ENCODE data around the gene COL5A1. TPM values are rescaled to one million over a fixed set of nuclear protein-coding genes. Genes with fewer than 3 reads are reported as not detected.

Gene COL5A1
- total RNA-seq, 4 donors from 2014 or later, result 1.6 to 2.8 (median 2.3) TPM

- H3K36me3 ChIP-seq, result no peaks in the 10 kb centered on the region
- intact Hi-C loops (cut with DNase I; ENCODE audit: low total_unique reads), result no loop called here
- TF ChIP-seq POLR2A (IDR thresholded peaks at IDR 0.05) (no peak), CTCF (IDR thresholded peaks at IDR 0.05 in 4 of 5, conservative IDR thresholded peaks at IDR 0.05 in 1 of 5) (no peak)
- H3K27me3 ChIP-seq, result no peaks in the 10 kb centered on the region
- H3K9me3 ChIP-seq, result no peaks in the 10 kb centered on the region
- no peaks in the 10 kb centered on the region for H3K4me1 ChIP-seq
- no peak overlapping the region for H3K27ac ChIP-seq
- ATAC-seq (no peak), DNase-seq (no peak)
- H3K4me3 ChIP-seq, result no peak overlapping the region
- in situ Hi-C loops (cut with MboI; ENCODE audit: low sequenced_read_pairs in 4 of 4), result no loop called here
Measured at GRCh38 chr9:134879664-134880483, 238.3 kb downstream of the COL5A1 start.

- no peak for DNase-seq
- TF ChIP-seq POLR2A (IDR thresholded peaks at IDR 0.05), result no peak
- TF ChIP-seq CTCF (IDR thresholded peaks at IDR 0.05 in 4 of 5, conservative IDR thresholded peaks at IDR 0.05 in 1 of 5), result no peak
- in situ Hi-C loops (cut with MboI; ENCODE audit: low sequenced_read_pairs in 4 of 4) (no loop called here), intact Hi-C loops (cut with DNase I; ENCODE audit: low total_unique reads) (no loop called here)
- no peak within 1 kb of the TSS for H3K27ac ChIP-seq
- no peak within 1 kb of the TSS for H3K4me3 ChIP-seq
- no peak for ATAC-seq
- H3K4me1 ChIP-seq, result no peaks in the 10 kb centered on the region
- no peaks in the 10 kb centered on the region for H3K36me3 ChIP-seq
- no peaks in the 10 kb centered on the region for H3K27me3 ChIP-seq
- no peaks in the 10 kb centered on the region for H3K9me3 ChIP-seq
Measured at GRCh38 chr9:134880484-134881312, 239.1 kb downstream of the COL5A1 start, which contains the start of gene FCN2. TSS of gene FCN2 (plus strand) at chr9:134880810. CDS start at chr9:134880822, 12 bp downstream.

GRCh38 chr9:134881313-134881670 lies 239.7 kb downstream of the COL5A1 start:
- DNase-seq, result no peak
- in situ Hi-C loops (cut with MboI; ENCODE audit: low sequenced_read_pairs in 4 of 4), result no loop called here
- no peak for ATAC-seq
- Histone ChIP-seq H3K36me3 (no peaks in the 10 kb centered on the region), H3K27me3 (no peaks in the 10 kb centered on the region), H3K4me1 (no peaks in the 10 kb centered on the region), H3K4me3 (no peak overlapping the region), H3K9me3 (no peaks in the 10 kb centered on the region), H3K27ac (no peak overlapping the region)
- intact Hi-C loops (cut with DNase I; ENCODE audit: low total_unique reads), result no loop called here
- no peak for TF ChIP-seq POLR2A (IDR thresholded peaks at IDR 0.05)
- no peak for TF ChIP-seq CTCF (IDR thresholded peaks at IDR 0.05 in 4 of 5, conservative IDR thresholded peaks at IDR 0.05 in 1 of 5)

- H3K4me3 ChIP-seq, result no peak overlapping the region
- TF ChIP-seq POLR2A (IDR thresholded peaks at IDR 0.05), result no peak
- TF ChIP-seq CTCF (IDR thresholded peaks at IDR 0.05 in 4 of 5, conservative IDR thresholded peaks at IDR 0.05 in 1 of 5), result no peak
- H3K9me3 ChIP-seq, result no peaks in the 10 kb centered on the region
- no peaks in the 10 kb centered on the region for H3K27me3 ChIP-seq
- H3K36me3 ChIP-seq, result no peaks in the 10 kb centered on the region
- ATAC-seq, result no peak
- intact Hi-C loops (cut with DNase I; ENCODE audit: low total_unique reads), result no loop called here
- no peak overlapping the region for H3K27ac ChIP-seq
- H3K4me1 ChIP-seq, result no peaks in the 10 kb centered on the region
- DNase-seq, result no peak
- in situ Hi-C loops (cut with MboI; ENCODE audit: low sequenced_read_pairs in 4 of 4), result no loop called here
Measured at GRCh38 chr9:134882204-134882785, 240.7 kb downstream of the COL5A1 start.
